NCI-H1417 treated with DMSO at 0.1 percent for 48 hours (cell line): ENCODE measurements around the gene PERP.
"Not testable (repeated sequence)": the region's sequence is repeated elsewhere in the genome, so short reads cannot be mapped to it uniquely, and the experiment has no call there.

ENCODE experiments used
- DNase-seq: peaks from one replicate; lab custom pipeline; 2025; lab: John Stamatoyannopoulos, UW

The PERP gene

DNA sequence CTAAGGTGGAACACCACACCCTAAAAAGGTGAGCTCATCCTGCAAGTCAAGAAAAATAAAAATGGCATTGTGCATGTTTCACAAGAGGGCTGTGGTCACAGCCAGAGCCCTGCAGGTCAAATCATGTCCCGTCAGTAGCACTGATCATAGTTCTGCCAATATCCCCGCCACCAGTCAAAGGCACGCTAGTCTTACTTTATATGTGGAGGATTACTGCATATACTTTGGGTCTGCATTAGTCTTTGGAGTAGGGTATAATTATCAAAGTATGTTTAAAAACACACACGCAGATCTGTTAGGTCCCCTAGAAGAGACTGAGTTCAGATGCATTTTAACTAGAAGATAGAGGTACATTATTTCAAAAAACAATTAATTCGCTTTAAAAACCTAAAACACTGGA, 1.8 kb downstream of the PERP start:
- DNase-seq = peak; percentile 32

DNA sequence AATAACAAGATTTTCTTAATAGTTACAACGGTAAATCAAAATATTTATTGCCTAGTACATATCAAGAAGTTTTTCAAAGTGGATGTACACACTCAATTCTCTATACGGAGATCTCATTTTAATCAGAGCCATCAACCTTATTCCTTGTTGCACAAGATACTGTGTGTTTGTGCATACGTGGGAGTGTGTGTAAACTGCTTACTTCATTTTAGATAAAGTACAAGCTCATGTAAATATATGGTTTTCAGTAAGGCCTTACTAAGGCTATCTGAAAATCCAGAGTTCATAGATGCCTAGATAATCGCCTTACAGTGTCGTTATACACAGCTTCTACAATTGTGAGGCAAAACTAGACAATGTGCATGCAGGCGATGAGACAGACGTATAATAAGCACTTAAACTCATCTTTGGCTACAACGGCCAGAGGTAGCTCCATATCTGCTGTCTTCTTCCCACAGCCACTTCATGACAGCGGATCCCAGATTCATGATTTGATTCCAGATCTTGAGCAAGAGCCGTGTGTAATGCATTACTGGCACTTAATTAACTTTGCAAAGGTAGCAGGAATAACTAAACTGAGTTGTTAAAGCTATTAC, 2.5 kb downstream of the PERP start:
- DNase-seq = no peak

DNA sequence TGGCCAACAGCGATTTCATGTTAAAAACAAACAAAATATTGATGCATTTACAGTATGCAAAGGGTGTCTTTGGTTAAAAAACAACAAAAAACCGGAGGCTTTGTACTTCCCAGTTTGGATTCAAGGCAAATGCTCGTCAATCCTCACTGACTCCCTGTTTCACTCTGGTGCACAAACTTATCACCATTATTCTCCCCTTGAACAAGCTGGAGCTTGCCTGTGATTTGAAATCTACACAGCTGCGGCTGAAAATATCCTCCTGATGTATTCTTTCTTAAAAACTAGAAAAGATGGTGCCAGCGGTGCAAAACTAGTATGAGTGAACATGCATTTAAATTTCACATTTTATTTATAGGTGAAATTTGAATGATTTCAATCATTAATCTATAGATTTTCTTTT, 3.3 kb downstream of the PERP start:
- DNase-seq = no peak

DNA sequence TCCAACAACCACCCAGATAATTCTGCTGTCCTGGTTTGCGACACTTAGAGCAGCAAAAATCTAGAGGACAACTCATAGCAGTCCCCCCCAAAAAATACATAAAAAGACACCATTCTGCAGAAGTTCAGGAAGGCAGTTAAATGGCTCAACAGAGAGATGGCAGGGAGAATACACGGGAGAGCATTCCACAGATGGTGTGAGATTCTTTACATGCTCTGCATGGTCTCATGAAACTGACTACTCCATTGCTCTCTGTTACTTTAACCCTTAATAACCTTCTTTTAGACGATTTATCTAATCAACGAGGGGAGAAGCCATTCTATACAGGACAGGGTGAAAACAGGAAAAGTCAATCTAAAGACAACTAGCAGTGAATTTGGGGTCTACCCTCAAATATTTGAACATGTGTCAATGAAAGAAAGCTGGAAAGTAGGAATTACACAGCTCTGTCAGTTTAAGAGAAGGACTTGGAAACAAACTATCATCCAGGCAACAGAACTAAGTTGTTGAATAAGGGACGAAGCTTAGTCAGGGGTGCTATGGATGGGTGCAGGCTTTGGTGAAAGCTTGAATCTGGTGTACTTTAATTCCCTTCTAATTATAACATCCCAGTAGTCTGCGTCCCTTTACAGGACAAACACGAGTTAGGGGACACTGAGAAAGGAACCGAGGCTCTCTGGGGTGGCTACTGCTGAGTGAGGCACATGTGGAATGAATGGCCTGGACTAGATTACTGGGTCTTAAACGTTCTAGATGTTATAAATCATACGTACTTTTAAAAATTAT, 5.1 kb downstream of the PERP start:
- no peak for DNase-seq

DNA sequence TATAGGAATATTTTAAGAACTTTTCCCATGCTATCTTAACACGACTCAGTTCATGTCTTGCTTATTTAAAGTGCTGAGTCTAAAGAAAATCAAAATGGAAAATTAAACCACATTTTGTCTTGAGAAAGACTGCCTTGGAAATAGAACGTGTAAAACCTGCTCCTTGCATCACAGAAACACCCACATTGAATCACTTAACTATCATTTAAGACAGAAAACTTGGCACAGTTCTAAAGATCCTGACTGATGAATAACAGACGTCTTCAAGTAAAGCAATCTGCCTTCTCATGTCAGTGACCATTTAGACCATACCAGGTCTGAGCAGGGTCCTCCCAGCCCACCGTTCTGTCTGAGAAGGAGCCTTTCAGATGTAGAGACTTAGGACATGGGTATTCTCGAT, 7.4 kb downstream of the PERP start:
- DNase-seq = no peak

DNA sequence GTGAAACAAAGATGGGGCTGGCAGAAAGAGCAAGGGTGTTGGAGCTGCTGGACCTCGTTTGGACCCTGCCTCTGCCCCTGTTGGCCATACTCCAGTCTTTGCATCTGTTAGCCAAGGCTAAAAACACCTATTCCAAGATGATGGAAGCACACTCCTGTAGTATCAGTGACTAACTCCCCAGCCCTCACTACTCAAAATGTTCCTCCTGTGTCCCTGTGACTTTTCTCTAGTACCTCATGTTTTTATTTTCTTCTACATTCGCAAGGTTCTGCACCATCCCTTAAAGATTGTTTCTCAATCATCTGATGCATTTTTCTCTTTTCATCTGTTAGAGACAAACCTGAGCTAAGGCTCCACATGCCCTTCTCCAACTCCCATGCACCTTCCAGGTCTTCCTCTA, 8.9 kb downstream of the PERP start:
- no peak for DNase-seq

DNA sequence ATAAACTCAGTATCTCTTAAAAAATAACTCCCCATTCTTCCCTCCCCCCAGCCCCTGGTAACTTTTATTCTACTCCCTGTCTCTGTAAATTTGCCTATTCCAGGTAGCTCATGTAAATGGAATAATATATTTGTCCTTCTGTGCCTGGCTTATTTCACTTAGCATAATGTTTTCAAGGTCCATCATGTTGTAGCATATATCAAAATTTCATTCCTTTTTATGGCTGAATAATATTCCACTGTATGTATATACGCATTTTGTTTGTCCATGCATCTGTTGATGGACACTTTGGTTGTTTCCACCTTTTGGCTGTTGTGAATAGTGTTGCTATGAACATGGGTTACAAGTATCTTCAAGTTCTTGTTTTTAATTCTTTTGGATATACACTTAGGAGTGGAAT, 13.0 kb downstream of the PERP start:
- DNase-seq = no peak

DNA sequence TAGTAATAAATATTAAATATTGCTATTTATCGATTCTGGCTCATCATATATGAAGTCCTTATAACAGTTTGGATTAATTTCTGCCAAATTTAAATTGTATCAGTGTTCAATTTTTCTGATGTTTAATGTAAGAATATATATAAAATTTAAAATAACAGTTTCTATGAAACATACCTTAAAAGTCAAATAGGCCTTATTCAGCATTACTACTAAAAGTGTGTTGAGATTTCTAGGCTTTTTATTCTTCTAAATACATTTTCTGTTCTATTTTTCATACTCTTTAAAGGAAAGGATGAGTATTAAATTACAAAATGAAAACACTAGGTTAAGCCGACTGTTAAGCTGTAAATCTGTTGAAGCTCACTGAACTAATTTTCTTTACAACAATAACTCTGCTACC, 13.6 kb downstream of the PERP start:
- DNase-seq = no peak

DNA sequence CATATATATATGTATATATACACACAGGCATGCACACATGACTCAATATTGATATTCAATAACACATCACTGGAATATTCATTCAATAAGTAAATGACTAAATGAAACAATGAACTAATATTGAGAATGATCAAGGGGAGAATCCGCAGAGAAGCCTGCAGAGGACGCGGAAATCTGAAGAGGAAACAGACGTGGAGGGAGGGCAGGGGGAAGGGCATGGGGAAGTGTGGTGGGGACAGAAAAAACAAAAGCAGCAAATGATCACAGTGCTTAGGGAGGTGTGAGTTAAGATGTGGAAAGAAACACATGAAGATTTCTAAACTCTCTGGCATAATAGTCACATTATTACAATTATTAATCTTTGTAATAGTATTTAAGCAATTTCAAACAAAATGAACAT, 14.5 kb downstream of the PERP start:
- no peak for DNase-seq

DNA sequence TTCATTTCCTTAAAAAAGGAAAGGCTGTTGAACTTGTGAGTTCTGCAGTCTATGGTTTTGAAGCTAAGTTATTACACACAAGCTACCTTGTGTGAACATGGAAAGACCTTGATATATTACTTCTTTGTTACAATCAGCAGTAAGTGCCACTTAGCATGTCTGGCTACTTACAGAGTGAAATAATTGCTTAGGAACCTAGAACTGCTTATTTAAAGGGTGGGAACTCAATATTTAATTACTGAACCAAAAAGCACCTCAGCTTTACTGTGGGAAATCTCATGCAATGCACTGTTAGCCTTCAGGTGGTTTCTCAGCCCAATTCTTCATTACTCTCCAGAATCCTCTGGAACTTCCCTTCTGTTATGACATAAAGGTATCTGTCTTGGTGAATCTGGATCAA, 17.9 kb downstream of the PERP start:
- peak; percentile 82 for DNase-seq

DNA sequence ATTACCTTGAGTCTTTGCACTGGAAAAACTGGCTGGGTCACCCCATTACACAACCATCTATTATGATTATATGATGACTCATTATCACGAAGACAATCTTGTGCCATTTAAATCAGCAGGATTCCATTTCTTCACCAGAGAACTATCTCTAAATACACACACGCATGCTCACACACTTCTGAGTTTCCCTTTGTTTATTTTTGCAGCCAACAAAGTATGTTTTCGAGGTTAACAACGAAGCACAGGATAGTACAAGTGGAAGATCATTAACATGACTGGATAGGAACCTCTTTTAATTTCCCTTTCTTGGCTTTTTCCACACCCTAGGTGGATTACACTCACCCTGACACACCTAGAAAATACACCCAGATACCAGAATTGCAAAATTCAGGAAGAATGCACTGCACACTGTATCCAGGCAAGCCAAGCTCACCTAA, 18.9 kb downstream of the PERP start:
- DNase-seq = peak; percentile 88

DNA sequence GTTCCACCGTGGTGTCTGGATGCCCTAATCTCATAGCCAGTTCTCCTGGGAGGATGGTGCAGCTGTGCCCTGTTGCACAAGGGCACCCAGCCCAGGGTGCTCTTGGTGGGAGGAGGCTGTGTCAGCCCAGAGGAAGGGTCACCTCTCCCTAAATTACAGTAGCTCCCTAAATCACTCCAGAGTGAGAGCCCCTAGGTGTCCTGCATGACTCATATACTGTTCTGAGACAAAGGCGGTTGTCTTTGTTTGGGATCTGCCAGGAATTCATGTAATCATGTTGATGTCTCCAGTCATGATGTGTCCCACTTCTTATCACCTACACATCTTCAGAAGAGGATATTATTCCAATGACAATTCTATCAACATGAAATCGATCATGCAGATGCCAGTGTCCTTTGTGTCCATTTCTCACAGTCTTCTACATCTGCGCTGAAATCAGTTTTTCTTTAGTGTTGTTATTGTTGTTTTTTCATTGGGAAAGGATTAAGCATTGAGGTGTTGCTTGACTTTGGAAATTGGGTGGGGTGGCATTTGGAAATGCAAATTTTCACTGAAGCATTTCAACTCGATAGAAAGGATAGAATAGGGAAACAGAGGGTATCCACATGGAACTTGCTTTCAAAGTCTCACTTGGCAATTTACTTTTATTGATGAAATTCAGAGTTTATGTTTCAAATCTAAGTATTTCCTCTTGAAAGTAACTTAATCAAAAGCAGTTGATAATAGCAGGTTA, 19.5 kb downstream of the PERP start:
- no peak for DNase-seq

DNA sequence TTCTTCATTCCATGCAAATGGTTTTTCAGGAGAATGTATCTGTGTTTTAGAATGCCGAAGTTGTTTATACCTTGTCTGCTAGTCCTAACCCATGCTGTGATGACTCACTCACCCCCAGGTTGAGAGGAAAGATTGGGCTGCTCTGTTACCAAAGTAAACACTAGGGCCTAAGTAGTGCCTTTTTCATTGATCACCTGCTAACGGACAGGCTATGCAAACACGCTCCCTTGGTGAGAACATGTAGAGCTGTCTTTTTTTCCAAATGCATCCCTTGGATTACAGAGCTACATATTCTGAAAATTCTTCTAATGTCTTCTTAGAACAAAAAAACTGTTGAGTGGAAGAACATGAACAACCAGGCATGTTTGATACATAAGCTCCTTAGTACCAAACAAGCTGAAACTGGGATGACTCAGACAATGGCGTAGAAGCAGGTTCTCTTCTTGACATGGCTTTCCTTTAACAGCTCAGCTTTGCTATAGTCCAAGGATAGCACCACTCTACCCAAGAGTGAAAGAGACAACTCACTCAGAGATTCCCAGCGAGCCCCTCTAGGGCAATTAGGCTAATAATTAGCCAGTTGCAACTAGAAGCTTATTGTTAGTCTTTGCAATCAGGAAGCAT, 20.5 kb downstream of the PERP start:
- peak; percentile 90 for DNase-seq

DNA sequence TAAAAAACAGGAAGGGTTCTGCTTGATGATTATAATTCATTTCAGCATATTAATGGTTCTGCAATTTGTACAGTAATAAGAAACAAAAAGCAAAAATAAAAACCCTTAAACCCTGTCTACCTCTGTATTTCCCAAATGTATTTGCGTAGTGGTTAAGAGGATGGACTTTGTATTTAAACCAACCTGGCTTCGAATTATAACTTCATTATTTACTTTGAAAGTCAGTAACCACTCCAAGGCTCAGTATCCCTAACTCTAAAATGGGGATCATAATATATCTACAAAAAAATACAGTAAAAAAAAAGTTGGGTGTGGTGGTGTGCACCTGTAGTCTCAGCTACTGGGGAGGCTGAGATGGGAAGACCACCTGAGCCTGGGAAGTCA, 21.4 kb downstream of the PERP start:
- no peak for DNase-seq

DNA sequence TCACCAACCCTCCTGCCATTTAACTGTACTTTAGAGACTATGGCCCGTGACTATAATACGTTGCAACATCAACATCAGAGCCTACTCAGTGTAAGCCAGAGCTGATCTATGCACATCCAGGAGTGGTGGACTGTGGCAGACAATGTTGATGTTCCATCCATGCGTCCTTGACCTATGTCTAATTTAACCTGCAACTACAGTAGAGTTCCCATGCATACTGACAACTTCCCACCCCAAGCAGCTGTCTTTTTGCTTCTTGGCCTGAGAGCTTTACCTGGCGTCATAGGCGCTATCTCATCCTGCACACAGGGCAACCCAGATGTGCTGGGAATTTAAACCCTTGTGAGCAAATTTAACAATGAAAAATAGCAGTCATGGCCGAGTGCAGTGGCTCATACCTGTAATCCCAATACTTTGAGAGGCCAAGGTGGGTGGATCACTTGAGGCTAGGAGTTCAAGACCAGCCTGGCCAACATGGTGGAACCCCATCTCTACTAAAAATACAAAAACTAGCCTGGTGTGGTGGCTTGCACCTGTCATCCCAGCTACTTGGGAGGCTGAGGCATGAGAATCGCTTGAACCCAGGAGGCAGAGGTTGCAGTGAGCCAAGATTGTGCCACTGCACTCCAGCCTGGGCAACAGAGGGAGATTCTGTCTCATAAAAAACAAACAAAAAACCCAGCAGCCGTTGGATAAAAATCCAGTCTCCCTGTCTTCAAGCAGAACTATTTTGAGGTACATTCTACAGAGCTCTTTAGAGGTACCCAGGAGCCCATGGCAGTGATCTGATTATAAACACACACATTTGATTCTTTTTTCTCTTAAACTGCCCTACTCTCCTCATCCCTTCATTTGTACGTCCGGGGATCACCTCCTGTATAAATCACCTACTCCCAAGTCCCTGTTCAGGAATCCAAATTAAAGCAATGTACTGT, 22.0 kb downstream of the PERP start:
- no peak for DNase-seq

DNA sequence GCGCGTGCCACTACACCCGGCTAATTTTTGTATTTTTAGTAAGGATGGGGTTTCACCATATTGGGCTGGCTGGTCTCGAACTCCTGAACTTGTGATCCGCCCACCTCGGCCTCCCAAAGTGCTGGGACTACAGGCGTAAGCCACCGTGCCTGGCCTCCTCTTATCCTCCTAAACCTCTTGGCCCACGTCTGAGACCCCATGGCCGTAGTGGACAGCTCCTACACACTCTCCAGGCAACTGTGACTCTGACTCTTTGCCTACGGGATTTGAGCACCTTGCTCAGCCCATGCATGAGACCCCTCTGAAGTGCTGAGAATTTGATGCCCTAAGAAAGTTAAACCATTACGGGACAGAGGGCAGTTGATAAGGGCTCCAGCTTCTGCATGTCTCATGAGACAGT, 25.0 kb downstream of the PERP start:
- DNase-seq = no peak

DNA sequence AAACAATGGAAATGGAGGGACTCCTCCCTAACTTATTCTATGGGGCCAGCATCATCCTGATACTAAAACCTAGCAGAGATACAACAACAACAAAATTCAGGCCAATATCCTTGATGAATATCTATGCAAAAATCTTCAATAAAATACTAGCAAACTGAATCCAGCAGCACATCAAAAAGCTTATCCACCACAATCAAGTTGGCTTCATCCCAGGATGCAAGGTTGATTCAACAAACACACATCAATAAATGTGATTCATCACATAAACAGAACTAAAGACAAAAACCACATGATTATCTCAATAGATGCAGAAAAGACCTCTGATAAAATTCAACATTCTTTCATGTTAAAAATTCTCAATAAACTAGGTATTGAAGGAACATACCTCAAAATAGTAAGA, 27.7 kb downstream of the PERP start:
- not testable (repeated sequence) for DNase-seq

DNA sequence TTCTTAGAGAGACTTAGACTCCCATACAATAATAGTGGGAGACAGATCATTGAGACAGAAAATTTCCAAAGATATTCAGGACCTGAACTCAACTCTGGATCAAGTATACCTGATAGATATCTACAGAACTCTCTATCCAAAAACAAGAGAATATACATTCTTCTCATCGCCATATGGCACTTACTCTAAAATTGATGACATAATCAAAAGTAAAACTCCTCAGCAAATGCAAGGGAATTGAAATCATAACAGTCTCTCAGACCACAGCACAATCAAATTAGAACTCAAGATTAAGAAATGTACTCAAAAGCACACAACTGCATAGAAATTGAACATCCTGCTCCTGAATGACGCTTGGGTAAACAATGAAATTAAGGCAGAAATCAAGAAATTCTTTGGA, 28.7 kb downstream of the PERP start:
- no peak for DNase-seq

DNA sequence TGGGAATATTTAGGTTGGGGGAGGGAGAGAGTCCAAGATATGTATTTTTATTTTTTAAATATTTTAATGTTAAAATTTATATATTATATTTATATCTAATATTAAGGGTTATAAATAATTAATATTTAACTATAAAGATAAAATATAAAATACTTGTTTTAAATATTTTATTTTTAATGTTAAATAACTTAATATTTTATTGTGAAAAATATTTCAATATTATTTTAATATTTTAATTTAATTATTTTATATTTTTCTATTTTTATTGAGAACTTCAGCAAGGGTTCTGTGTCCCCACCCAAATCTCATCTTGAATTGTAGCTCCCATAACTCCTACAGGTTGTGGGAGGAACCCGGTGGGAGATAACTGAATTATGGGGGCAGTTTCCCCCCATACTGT, 34.0 kb downstream of the PERP start:
- no peak for DNase-seq

DNA sequence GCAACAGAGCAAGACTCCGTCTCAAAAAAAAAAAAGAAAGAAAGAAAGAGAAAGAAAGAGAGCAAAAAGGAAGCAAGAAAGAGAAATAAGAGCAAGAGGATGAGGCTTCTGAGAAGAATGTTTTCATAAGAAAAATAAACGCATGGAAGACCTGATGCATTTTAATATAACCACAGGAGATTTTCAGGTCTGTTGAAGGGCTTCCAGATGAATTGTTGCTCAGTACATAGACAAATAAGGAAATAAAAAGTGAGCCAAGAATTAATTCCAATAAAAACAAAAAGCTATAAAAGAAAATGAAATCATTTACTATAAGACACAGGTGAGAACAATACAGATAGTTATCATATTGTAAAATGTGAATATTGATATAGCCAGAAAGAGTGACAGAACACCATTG, 43.5 kb downstream of the PERP start:
- DNase-seq = no peak

DNA sequence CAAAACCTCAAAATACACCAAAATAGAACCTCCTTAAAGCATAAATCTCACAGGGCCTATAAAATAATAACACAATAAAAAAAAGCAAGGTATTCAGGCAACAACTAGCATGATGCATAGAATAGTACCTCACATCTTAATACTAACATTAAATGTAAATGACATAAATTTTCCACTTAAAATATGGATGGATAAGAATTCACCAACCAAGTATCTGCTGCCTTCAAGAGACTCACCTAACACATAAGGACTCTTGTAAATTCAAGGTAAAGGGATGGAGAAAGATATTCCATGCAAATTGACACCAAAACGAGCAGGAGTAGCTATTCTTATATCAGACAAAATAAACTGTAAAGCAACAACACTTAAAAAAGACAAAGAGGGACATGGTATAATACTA, 52.2 kb downstream of the PERP start:
- no peak for DNase-seq

DNA sequence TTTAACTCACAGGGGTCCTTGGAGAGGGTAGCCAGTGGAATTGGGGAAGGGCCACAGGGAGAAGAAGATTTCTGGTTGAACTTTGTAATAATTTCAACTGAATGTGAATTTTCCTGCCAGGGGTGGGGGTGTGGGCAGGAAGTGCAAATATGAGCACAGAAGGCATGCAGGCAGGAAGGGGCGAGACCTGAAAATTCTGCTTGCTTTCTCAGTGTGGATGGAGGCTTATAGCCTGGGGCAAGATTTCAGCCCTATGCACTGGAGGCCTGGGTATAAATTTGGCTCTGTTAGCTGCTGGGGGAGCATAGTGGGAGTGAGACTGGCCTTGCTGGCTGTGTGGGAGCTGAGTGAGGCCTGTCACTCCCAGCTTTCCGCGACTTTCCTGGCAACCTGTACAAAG, 54.4 kb downstream of the PERP start:
- DNase-seq = no peak
